ENCODE measurements around the gene ERN1. TPM values are rescaled to one million over a fixed set of nuclear protein-coding genes. Genes with fewer than 3 reads are reported as not detected.
"Not testable (repeated sequence)": the region's sequence is repeated elsewhere in the genome, so short reads cannot be mapped to it uniquely, and the experiment has no call there.

The ERN1 gene
- total RNA-seq, 1 donor from 2014 or later, result 6.3 TPM

GRCh38 chr17:64024215-64024654, 105.7 kb downstream of the ERN1 start:
- no peak overlapping the region for H3K4me3 ChIP-seq (ENCODE audit: low read depth, low read length)
- TF ChIP-seq CTCF (conservative IDR thresholded peaks at IDR 0.05; ENCODE audit: low read depth, low read length), result no peak
- no peak for DNase-seq (ENCODE audit: low read depth)

DNA sequence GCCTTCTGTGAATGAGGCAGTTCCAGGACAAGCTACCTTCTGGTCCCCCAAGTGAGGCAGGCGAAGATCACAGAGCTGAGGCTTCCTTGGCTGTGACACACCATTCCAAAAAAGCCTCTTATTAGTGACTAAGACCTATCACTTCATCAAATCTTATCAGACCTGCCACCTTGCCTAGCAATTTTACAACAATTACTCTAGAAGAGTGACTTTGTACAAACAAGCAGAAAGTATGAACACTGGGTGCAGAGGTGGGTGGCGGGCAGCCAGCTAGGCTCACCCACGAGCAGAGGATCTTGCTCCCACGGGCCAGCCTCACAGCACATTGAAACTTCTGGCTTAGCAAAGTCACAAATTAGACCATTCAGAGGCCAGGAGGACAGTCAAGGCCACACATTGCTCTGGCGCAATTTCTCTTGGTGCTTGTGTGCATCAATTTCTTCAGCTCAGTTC, 107.3 kb downstream of the ERN1 start:
- no peak overlapping the region for H3K4me3 ChIP-seq (ENCODE audit: low read depth, low read length)
- TF ChIP-seq CTCF (conservative IDR thresholded peaks at IDR 0.05; ENCODE audit: low read depth, low read length), result no peak
- DNase-seq (ENCODE audit: low read depth), result no peak

DNA sequence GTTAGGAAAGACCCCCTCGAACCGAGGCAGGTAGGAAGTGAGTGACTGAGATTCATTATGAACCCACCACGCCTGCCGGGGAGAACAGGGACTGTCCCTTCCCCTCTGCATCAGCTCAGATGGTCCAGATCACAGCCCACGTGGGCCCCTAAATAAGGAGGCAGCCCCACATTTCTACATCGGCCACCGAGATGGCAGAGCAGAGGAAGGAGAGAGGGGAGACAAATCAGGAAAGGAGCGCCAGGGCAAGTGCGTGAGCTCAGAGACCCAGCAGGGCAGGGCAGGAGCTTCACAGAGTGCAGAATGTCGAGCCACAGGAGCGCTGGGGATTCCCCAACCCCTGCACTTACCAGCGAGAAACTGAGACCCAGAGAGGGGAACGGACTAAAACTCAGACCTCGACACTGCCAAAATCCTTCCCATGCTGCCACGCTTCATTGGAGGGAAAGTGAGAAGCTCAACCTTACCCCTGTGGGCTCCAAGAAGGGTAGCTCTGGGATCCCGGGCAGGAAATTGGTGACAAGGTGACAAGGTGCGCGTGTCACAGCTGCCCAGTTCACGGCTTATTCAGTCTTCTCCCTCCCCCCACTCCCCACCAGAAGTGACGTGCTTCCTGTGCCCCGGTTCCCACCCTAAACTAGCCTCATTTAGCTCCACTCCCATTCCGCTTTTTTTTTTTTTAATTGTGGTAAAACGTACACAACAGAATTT, 109.7 kb downstream of the ERN1 start, which contains the start of gene ICAM2:
Gene ICAM2 (minus strand): TSS at position 578 of the 711 bp plus-strand sequence. CDS start 13,942 bp downstream, outside the sequence.
- no peak for DNase-seq (ENCODE audit: low read depth)
- no peak for TF ChIP-seq CTCF (conservative IDR thresholded peaks at IDR 0.05; ENCODE audit: low read depth, low read length)
- peak within 1 kb of the TSS; percentile 55 for H3K4me3 ChIP-seq (ENCODE audit: low read depth, low read length)

- not testable (repeated sequence) for DNase-seq (ENCODE audit: low read depth); H3K4me3 ChIP-seq (ENCODE audit: low read depth, low read length)
These were observed 110.4 kb downstream of the ERN1 start for GRCh38 chr17:64019551-64019961.

DNA sequence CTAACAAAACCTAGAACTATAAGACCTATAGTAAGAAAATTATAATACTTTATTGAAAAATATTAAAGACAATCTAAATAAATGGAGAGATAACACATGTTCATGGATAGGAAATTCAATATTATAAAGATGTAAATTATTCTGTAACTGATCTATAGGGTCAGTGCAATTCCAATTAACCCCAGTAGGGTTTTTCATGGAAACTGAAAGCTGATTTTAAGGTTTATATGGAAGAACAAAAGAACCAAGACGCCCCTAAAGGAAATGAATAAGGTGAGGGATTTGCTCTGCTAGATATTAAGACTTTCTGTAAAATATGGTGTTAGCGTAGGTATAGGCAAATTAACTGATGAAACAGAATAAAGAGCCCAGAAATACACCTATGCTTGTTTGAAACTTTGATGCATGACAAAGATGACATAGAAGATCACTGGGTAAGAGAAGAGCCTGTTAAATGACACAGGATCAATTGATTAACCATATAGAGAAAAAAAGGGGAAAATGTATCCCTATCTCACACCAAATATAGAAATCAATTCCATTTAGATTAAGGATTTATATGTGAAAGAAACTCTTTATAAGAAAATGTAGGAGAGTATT, 112.5 kb downstream of the ERN1 start:
- TF ChIP-seq CTCF (conservative IDR thresholded peaks at IDR 0.05; ENCODE audit: low read depth, low read length), result no peak
- no peak overlapping the region for H3K4me3 ChIP-seq (ENCODE audit: low read depth, low read length)
- DNase-seq (ENCODE audit: low read depth), result no peak

DNA sequence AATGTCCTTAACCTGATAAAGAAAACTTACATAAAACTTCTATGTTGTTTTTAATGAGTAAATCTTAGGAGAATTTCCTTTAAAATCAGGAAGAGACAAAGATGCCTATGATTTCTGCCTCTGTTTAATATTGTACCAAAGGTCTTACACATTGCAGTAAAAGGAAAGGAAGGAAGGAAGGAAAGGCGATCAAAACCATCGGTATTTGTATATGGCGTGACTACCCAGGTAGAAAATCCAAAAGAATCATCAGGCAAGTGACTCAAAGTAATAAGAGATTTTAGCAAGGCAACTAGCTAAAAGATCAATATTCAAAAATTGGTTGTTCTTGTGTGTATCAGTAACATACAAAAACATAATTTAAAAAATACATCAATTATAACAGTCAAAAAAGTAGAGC, 113.0 kb downstream of the ERN1 start:
- H3K4me3 ChIP-seq (ENCODE audit: low read depth, low read length), result no peak overlapping the region
- no peak for TF ChIP-seq CTCF (conservative IDR thresholded peaks at IDR 0.05; ENCODE audit: low read depth, low read length)
- no peak for DNase-seq (ENCODE audit: low read depth)

DNA sequence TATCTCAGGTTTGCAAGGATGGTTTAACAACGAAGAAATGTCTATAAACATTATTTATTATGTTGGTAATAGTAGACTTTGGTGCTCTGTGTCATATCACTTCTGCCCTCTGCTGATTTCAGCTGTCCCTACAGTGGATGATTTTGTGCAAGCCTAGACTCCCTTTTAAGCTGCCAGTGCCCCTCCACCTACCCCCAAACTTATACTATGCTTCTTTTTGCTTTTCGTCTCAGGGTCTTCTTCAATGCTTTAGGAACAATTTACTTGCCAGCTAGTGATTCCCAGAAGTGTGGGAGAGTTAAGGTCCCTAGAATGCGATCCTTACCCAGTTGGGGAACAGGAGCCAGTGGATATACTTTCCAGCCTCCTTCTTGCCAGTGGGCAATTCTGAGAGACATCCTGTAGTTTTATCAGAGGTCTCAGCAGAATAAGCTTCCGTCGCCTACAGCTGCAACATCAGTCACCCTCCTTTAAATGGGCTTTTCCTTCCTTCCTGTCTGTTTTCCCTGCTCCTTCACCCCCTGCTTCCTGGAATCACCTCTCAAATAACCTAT, 113.6 kb downstream of the ERN1 start:
- peak; percentile 36 for TF ChIP-seq CTCF (conservative IDR thresholded peaks at IDR 0.05; ENCODE audit: low read depth, low read length)
- no peak for DNase-seq (ENCODE audit: low read depth)
- no peak overlapping the region for H3K4me3 ChIP-seq (ENCODE audit: low read depth, low read length)

All from epithelial cell of proximal tubule (primary cell).